B cell (primary cell): ENCODE measurements around the gene BEND3. TPM values are rescaled to one million over a fixed set of nuclear protein-coding genes. Genes with fewer than 3 reads are reported as not detected.
A peak's percentile ranks its signal among the peaks of the same experiment; 100 is the strongest.

Source experiments
- ATAC-seq: fragments of 200-7000 bp; cut with Tn5 transposase; one replicate; pipeline ENCODE4 v1.10.0; 2021; ENCODE audit warnings: low read depth, mild to moderate bottlenecking, moderate number of reproducible peaks, moderate library complexity
- CTCF ChIA-PET: fragments of 350-600 bp; sonication (Branson Sonifier 250); formaldehyde crosslinking; loops from one replicate; lab custom pipeline; 2021; ENCODE audit warnings: antibody characterized with exemption, inconsistent platforms; lab: Charles Lee
- POLR2A ChIA-PET: fragments of 350-600 bp; sonication (Branson Sonifier 250); formaldehyde crosslinking; loops from one replicate; lab custom pipeline; 2021; ENCODE audit warnings: antibody characterized with exemption; lab: Charles Lee
- DNase-seq: peaks from one replicate; pipeline ENCODE4 v3.0.0; 2013
- H2AFZ ChIP-seq: 2 replicates; pipeline ENCODE4 v1.6.1; 2012; ENCODE audit warnings: mild to moderate bottlenecking, low read depth, low read length; ENCODE audit not compliant: insufficient read depth, poor library complexity, severe bottlenecking
- H3K27ac ChIP-seq, 2 donors: 1 replicate in 1 of 2; 2 replicates in 1 of 2; pipeline ENCODE4 v1.5.1; 2012 to 2013; ENCODE audit warnings: low read length in 2 of 2, mild to moderate bottlenecking in 2 of 2, moderate library complexity in 1 of 2
- H3K27me3 ChIP-seq, 4 experiments: fragments of 200-600 bp in 1 of 4; sonication (generic) in 1 of 4; replicated peaks in 1 of 4; 1 replicate in 2 of 4; 2 replicates in 2 of 4; pipeline versions ENCODE4 v1.6.1 to v1.7.0; 2013 to 2016; ENCODE audit warnings: low read length in 3 of 4, mild to moderate bottlenecking in 2 of 4, mixed read lengths in 1 of 4, moderate library complexity in 1 of 4; ENCODE audit not compliant: insufficient read depth in 4 of 4, control insufficient read depth in 3 of 4; ENCODE audit errors: control extremely low read depth in 1 of 4
- H3K36me3 ChIP-seq, 2 experiments: replicated peaks in 1 of 2; 1 replicate in 1 of 2; 2 replicates in 1 of 2; pipeline versions ENCODE4 v1.6.1 to v1.7.1; 2013; ENCODE audit warnings: low read length in 1 of 2; ENCODE audit not compliant: insufficient read depth in 2 of 2, control insufficient read depth in 1 of 2; ENCODE audit errors: control extremely low read depth in 1 of 2, extremely low read depth in 1 of 2
- H3K4me1 ChIP-seq, 2 donors: fragments of 200-600 bp in 1 of 2; sonication (generic) in 1 of 2; 1 replicate in 1 of 2; 2 replicates in 1 of 2; pipeline versions ENCODE4 v1.5.1 to v1.6.1; 2013 to 2017; ENCODE audit warnings: low read length in 2 of 2; ENCODE audit not compliant: control insufficient read depth in 2 of 2, insufficient read depth in 2 of 2
- H3K4me2 ChIP-seq: replicated peaks from 2 replicates; pipeline ENCODE3; 2012; ENCODE audit warnings: mild to moderate bottlenecking, low read depth, low read length; ENCODE audit not compliant: poor library complexity, severe bottlenecking
- H3K4me3 ChIP-seq, 5 experiments: fragments of 200-600 bp in 1 of 5; sonication (generic) in 1 of 5; 1 replicate in 3 of 5; 2 replicates in 2 of 5; pipeline versions ENCODE4 v1.5.1 to v1.7.0; 2011 to 2016; ENCODE audit warnings: low read length in 4 of 5, mild to moderate bottlenecking in 4 of 5, low read depth in 2 of 5, control low read depth in 1 of 5, moderate library complexity in 1 of 5; ENCODE audit not compliant: insufficient read depth in 1 of 5; ENCODE audit errors: control extremely low read depth in 1 of 5, extremely low read depth in 1 of 5
- H3K79me2 ChIP-seq: fragments of 200-600 bp; sonication (generic); one replicate; pipeline ENCODE4 v1.6.0; 2016; ENCODE audit warnings: low read length; ENCODE audit not compliant: control insufficient read depth, insufficient read depth
- H3K9ac ChIP-seq: fragments of 200-600 bp; sonication (generic); 2 replicates; pipeline ENCODE4 v1.6.1; 2017; ENCODE audit warnings: mild to moderate bottlenecking, low read length, moderate library complexity
- H3K9me3 ChIP-seq, 3 donors: one replicate each; pipeline versions ENCODE4 v1.6.1 to v1.7.1; 2013; ENCODE audit warnings: low read length in 2 of 3; ENCODE audit not compliant: control insufficient read depth in 2 of 3, insufficient read depth in 1 of 3; ENCODE audit errors: control extremely low read depth in 1 of 3
- H4K20me1 ChIP-seq: 2 replicates; pipeline ENCODE4 v1.6.0; 2012; ENCODE audit warnings: mild to moderate bottlenecking, low read length; ENCODE audit not compliant: insufficient read depth, control insufficient read depth, poor library complexity, severe bottlenecking
- H3K27ac Mint-ChIP-seq: one replicate; pipeline ENCODE4 v1.8.0; 2021; ENCODE audit warnings: mixed read lengths
- H3K27me3 Mint-ChIP-seq: one replicate; pipeline ENCODE4 v1.8.0; 2021; ENCODE audit warnings: mixed read lengths
- H3K4me1 Mint-ChIP-seq: one replicate; pipeline ENCODE4 v1.8.0; 2021; ENCODE audit warnings: mixed read lengths
- H3K4me3 Mint-ChIP-seq: one replicate; pipeline ENCODE4 v1.8.0; 2021; ENCODE audit warnings: mixed read lengths
- H3K9me3 Mint-ChIP-seq: one replicate; pipeline ENCODE4 v1.8.0; 2022; ENCODE audit warnings: mixed read lengths; ENCODE audit not compliant: insufficient read depth
- EZH2 ChIP-seq: IDR thresholded peaks from 2 replicates; pipeline ENCODE4 v1.6.1; 2012; ENCODE audit warnings: borderline replicate concordance, low read depth, mild to moderate bottlenecking, moderate library complexity, low read length; ENCODE audit not compliant: insufficient read depth, poor library complexity, severe bottlenecking
- WGBS: methylation state at CpG from one replicate; pipeline ENCODE4 v1.1.5; 2013; ENCODE audit warnings: missing lambda C conversion rate; ENCODE audit not compliant: insufficient coverage; 5-methylcytosine and 5-hydroxymethylcytosine counted together
- intact Hi-C: fragments of 100-400 bp; cut with micrococcal nuclease; formaldehyde crosslinking; loops from one replicate; pipeline ENCODE4 v1.10.0; 2022
- polyA plus RNA-seq: library from polyadenylated mRNA; depleted of rRNA; stranded (reverse); fragments of >200 nt; gene quantifications from 2 replicates; pipeline ENCODE4 v1.2.3, GENCODE V29; 2012
- total RNA-seq, 2 donors: library from RNA; stranded (reverse); fragments of 120-200 nt in 1 of 2; gene quantifications; 1 replicate in 1 of 2; 2 replicates in 1 of 2; pipeline versions ENCODE4 v1.2.3 to v1.2.4, GENCODE V29; 2013 to 2022
- TF ChIP-seq, protein P1 (sequence below): fragments of 200-600 bp; IDR thresholded peaks from one replicate; pipeline ENCODE4 v1.8.0; 2022; ENCODE audit warnings: antibody characterized with exemption, mild to moderate bottlenecking

Gene BEND3
- total and polyA plus RNA-seq, 2 donors (not counting 1 experiment from before 2014, with no cell fraction given) = 0.78 to 2.0 TPM

DNA sequence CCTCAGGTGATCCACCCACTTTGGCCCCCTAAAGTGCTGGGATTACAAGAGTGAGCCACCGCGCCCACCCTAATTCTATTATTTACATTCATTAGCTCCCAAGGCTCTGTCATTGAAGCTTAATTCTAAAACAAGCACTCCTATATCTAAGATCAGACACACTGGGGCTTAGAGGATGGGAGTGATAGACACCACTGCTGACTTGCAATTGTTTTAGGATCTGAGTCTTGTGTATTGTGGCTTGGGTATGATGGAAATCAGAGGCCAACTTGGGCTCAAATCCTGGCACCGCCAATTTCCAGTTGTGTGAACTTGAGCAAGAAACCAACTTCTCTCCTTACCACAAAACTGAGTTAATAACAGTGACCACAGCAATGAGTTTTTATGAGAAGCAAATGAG is 52.6 kb downstream of the BEND3 start:
- Mint-ChIP-seq H3K9me3 (no peaks in the 10 kb centered on the region), H3K27ac (no peak overlapping the region), H3K27me3 (no peaks in the 10 kb centered on the region), H3K4me1 (peaks cover 25% of the 10 kb centered on the region), H3K4me3 (no peak overlapping the region)
- Histone ChIP-seq H2AFZ (no peak overlapping the region), H3K9me3 (no peaks in the 10 kb centered on the region), H3K4me1 (peaks cover 16 to 21% of the 10 kb centered on the region in 2 donors), H4K20me1 (no peaks in the 10 kb centered on the region), H3K27ac (no peak overlapping the region), H3K36me3 (no peaks in the 10 kb centered on the region), H3K79me2 (no peaks in the 10 kb centered on the region), H3K4me2 (no peak overlapping the region), H3K27me3 (no peaks in the 10 kb centered on the region), H3K4me3 (no peak overlapping the region), H3K9ac (no peak overlapping the region)
- ATAC-seq (no peak), DNase-seq (no peak)
- no CpG with 5 or more reads among the region's 3 CpGs for WGBS
- CTCF ChIA-PET = no interaction called here
- no peak for TF ChIP-seq EZH2
- TF ChIP-seq, protein P1, sequence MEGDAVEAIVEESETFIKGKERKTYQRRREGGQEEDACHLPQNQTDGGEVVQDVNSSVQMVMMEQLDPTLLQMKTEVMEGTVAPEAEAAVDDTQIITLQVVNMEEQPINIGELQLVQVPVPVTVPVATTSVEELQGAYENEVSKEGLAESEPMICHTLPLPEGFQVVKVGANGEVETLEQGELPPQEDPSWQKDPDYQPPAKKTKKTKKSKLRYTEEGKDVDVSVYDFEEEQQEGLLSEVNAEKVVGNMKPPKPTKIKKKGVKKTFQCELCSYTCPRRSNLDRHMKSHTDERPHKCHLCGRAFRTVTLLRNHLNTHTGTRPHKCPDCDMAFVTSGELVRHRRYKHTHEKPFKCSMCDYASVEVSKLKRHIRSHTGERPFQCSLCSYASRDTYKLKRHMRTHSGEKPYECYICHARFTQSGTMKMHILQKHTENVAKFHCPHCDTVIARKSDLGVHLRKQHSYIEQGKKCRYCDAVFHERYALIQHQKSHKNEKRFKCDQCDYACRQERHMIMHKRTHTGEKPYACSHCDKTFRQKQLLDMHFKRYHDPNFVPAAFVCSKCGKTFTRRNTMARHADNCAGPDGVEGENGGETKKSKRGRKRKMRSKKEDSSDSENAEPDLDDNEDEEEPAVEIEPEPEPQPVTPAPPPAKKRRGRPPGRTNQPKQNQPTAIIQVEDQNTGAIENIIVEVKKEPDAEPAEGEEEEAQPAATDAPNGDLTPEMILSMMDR = no peak
- intact Hi-C loops = no loop called here
- POLR2A ChIA-PET = no interaction called here

DNA sequence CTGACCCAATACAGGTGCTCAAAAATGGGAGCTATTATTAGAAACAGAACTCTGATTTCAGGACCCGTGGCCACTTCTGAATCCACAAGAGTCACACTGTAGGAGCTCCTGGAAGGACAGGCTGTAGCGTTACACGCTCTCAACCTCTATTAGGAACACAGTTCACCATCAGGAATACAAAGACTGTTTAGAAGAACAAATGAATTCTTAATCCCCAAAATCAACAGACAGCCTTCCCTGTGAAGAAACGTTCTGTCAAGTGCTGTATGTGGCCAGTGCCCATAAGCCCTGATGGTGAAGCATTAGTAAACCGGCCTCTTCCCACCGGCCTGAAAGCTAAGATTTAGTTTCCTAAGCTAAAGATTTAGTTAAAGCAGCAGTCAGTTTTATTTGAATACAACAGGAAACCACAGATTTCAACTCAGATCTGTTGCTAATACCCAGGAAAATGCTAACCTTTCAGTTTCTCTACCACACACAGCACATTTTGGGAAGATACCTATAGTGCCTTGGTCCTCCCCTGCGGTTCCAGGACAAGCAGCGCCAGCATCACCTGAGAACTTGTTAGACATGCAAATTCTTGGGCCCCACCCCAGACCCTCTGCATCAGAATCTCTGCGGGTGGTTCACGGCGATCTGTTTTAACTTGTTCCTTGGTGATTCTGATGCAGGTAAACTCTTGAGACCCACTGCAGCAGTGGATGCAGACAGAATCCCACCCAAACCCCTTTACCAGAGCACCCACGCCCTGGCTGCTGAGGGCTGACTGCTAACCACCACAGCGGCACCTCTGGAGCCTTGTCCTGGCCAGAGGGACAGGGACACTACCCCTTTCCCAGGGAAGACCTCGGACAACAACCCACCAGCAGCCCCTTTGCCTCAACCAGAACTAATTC is 53.9 kb downstream of the BEND3 start:
- H3K27ac ChIP-seq = no peak overlapping the region
- H3K4me2 ChIP-seq = peak overlapping the region; percentile 63
- no peaks in the 10 kb centered on the region for H3K9me3 ChIP-seq
- H3K9ac ChIP-seq = peak overlapping the region; percentile 48
- no peaks in the 10 kb centered on the region for H4K20me1 ChIP-seq
- H3K4me3 Mint-ChIP-seq = peak overlapping the region; percentile 84
- DNase-seq (peak; percentile 42), ATAC-seq (no peak)
- peak overlapping the region; percentile 68 for H2AFZ ChIP-seq
- no peaks in the 10 kb centered on the region for H3K36me3 ChIP-seq
- TF ChIP-seq, protein P1 = no peak
- no peak for TF ChIP-seq EZH2
- CTCF ChIA-PET = no interaction called here
- WGBS = 29% methylated on average over 9 of the region's 14 CpGs
- no peaks in the 10 kb centered on the region for H3K9me3 Mint-ChIP-seq
- POLR2A ChIA-PET = no interaction called here
- peaks cover 16 to 21% of the 10 kb centered on the region in 2 donors for H3K4me1 ChIP-seq
- H3K27ac Mint-ChIP-seq = peak overlapping the region; percentile 41
- no peaks in the 10 kb centered on the region for H3K27me3 Mint-ChIP-seq
- intact Hi-C loops = no loop called here
- H3K27me3 ChIP-seq = no peaks in the 10 kb centered on the region
- peak overlapping the region in 3 of 5 experiments; percentile 10 to 50 (median 43) for H3K4me3 ChIP-seq
- H3K79me2 ChIP-seq = no peaks in the 10 kb centered on the region
- H3K4me1 Mint-ChIP-seq = peaks cover 25% of the 10 kb centered on the region
